Stimulated activated CD4-positive, alpha-beta T cell treated with anti-CD3 and anti-CD28 coated beads, Interleukin-2, amount 100 ng/mL, for 48 hours (primary cell): Measurements from ENCODE around the gene SYNJ2.
A peak's percentile ranks its signal among the peaks of the same experiment; 100 is the strongest.
"Not testable (repeated sequence)": the region's sequence is repeated elsewhere in the genome, so short reads cannot be mapped to it uniquely, and the experiment has no call there.

Source experiments
- DNase-seq, 2 donors: peaks; one replicate each; pipeline ENCODE4 v3.0.0-alpha.2; 2020

SYNJ2 gene, protein sequence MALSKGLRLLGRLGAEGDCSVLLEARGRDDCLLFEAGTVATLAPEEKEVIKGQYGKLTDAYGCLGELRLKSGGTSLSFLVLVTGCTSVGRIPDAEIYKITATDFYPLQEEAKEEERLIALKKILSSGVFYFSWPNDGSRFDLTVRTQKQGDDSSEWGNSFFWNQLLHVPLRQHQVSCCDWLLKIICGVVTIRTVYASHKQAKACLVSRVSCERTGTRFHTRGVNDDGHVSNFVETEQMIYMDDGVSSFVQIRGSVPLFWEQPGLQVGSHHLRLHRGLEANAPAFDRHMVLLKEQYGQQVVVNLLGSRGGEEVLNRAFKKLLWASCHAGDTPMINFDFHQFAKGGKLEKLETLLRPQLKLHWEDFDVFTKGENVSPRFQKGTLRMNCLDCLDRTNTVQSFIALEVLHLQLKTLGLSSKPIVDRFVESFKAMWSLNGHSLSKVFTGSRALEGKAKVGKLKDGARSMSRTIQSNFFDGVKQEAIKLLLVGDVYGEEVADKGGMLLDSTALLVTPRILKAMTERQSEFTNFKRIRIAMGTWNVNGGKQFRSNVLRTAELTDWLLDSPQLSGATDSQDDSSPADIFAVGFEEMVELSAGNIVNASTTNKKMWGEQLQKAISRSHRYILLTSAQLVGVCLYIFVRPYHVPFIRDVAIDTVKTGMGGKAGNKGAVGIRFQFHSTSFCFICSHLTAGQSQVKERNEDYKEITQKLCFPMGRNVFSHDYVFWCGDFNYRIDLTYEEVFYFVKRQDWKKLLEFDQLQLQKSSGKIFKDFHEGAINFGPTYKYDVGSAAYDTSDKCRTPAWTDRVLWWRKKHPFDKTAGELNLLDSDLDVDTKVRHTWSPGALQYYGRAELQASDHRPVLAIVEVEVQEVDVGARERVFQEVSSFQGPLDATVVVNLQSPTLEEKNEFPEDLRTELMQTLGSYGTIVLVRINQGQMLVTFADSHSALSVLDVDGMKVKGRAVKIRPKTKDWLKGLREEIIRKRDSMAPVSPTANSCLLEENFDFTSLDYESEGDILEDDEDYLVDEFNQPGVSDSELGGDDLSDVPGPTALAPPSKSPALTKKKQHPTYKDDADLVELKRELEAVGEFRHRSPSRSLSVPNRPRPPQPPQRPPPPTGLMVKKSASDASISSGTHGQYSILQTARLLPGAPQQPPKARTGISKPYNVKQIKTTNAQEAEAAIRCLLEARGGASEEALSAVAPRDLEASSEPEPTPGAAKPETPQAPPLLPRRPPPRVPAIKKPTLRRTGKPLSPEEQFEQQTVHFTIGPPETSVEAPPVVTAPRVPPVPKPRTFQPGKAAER (N-terminal part only)

DNA sequence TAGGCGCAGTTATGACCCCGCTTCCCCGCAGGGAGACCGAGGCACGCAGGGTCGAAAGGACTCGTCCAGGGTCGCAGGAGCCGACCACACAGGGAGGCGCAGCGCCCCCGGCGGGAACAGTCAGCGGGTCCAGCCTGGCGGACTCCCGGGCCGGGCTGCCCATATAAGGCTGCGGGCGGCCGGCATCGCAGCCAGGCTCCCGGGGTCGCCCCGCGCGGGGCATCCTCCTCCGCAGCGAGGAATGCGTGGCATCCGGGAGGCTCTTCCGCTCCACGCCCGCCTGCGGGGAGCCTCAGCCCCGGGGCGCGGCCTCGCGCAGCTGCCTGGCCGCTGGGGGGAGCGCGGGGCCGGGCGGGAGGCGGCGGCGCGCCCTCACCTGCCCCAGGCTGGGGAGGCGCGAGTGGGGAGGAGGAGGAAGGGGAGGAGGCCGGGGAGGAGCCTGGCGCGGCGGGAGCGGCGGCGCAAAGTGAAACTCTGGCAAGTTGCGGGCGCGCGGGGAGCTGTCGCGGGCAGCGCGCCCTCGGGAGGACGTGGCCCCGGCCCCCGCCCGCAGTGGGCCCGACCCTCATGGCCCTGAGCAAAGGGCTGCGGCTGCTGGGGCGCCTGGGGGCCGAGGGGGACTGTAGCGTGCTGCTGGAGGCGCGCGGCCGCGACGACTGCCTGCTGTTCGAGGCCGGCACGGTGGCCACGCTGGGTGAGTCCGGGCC lies at the start of gene SYNJ2:
SYNJ2 (plus strand) TSS at position 469 of the 707 bp plus-strand sequence; CDS start at position 568, 99 bp downstream.
- peak; percentile 72 to 75 for DNase-seq

DNA sequence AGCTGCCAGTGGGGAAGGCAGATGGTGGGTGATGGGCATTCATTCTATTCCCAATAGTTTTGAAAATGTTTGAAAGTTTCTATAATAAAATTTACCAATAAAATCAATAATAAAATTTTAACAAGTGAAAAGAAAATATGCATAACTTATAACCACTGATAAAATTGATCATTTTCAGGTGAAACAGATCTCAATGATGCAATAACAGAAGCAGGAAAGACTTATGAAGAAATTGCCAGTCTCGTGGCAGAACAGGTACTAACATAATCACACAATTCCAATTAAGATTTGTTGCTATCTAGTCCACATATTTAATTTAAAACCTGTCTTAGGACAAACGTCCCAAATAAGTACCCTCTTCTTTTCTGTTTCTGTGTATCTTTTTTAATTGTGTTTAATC lies 45.9 kb upstream of the SYNJ2 start:
- no peak for DNase-seq

DNA sequence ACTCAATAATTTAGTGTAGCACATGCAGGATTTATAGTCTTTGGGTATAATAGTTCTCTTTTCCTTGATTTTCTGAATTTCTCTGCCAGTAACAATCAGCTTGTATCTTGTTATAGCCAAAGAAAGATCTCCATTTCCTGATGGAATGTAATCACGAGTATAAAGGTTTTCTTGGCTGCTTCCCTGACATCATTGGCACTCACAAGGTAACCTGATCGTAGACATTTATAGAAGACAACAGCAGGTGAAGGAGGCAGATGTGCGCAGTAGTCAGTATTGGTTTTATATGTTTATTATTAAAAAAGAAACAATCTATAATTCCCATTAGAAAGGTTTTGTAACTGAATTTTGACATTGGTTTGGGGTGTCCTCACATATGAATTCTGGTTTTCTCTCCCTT lies 44.3 kb upstream of the SYNJ2 start:
- no peak for DNase-seq

DNA sequence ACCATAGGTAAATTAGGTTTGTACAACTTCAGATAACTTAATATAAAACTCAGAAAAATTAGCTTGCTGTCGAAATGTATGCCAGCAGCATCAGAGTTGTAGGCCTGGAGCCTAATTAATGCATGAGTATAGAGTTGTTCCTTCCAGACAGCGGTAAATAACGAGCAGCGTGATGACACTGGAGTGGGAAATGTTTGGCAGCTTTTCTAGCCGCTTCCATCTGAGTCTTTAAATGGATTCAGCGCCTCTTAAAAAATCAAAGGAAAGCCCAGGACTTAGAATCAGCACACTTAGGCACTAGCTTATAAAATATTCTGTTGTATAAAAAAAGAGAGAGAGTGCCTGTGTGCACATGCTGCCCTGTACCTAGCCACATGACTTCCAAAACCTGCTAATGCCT lies 43.7 kb upstream of the SYNJ2 start:
- no peak for DNase-seq

DNA sequence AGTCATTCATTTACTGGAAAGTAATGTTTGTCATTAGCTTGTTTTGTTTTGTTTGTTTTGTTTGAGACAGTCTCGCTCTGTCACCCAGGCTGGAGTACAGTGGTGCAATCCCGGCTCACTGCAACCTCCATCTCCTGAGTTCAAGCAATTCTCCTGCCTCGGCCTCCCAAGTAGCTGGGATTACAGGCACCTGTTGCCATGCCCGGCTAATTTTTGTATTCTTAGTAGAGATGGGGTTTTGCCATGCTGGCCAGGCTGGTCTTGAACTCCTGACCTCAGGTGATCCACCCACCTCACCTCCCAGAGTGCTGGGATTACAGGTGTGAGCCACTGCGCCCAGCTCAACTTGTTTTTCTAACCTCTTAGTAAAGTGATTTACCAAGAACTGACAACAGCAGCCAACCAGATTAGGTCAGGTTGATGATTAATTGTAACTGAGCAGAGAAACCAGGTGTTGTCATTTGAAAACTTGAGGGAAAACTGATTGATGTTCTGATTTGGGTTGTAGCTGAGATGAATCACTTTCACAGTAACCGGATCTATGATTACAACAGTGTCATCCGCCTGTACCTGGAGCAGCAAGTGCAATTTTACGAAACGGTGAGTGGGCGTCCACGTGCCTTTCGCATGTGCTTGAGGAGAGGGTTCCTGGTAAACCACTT lies 41.2 kb upstream of the SYNJ2 start:
- peak; percentile 59 for DNase-seq

DNA sequence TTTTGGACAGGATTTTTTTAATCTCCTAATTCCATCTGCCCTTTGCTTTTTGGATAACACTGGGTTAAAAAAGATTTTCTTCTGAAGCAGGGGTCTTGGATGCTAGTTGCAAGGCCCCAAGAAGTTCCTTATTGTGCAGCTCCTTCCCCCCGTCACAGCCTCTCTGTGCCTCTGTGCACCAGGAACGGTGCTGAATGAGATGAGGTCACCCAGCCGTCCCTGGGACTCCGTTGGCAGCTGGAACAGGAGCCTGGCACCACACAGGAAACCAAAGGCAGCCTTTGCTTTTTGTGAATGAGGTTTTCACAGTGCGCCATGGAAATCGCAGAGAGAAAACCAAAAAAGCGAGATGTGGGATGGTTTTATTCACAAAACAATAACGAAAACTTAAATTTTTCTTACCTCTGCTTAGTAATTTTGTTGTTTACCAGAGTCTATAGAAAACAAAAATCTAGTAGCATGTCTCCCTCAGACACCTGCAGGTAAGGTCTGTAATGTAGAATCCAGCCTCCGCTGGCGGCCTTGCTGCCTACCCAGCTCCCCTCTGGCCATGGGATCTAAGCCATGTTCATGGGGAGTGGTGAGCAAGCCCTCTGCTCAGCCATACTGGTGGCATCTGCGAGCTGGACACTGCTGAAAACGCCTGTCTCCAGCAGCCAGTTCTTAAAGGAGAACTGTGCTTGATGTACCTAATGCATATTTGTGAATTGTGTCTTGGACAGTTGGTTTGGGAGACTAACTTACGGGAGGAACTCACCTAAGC lies 40.4 kb upstream of the SYNJ2 start:
- DNase-seq, result no peak

DNA sequence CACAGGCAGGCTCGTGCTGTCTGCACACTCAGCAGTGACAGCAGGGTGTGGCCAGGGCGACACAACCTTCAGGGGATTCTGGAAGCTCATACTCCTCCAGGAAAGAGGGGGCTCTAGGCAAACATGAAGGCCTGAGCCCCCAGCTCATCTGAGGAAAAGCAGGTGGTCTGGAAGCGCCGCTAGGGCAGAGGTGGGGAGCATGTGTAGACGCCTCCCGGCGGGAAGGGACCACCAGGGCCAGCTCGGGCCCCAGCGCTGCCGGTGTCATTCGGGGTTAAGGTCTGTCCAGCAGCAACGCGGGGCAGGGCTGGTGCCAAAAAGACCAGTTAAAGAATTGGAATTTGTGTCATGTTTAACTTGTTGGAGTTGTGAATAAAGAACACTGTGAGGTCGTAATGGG lies 39.3 kb upstream of the SYNJ2 start:
- DNase-seq, result no peak

DNA sequence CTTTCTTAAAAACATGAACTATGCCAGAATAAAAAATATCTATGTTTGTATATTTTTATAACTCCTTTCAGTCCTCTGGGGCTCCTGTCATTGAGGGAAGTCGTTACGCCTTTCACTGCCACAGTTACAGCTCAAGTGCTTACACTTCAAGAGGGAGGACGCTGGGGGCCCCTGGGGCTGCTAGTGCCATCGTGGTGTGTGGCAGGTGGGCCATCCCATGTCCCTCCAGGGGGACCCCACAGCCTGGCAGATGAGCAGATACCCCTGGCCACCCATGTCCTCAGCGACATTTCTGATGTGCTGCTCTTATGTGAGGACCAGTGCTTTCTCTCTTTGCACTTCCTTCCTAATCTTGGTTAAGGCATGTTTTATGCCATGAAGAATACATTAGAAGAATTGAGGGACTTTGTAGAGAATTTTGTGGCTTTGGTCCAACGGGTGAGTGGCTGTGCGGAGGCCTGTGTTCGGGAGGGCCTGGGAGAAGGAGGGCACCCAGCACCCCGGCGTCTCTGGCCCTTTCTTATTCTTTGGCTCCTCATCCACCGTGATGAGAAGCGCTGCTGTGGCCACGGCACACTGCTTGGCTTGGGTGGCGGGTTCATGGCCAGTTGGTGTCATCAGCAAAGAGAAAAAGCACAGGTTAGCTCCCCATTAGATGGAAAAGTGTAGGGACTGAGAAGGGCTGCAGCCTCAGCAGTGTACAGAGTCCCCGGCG lies 38.3 kb upstream of the SYNJ2 start:
- no peak for DNase-seq

DNA sequence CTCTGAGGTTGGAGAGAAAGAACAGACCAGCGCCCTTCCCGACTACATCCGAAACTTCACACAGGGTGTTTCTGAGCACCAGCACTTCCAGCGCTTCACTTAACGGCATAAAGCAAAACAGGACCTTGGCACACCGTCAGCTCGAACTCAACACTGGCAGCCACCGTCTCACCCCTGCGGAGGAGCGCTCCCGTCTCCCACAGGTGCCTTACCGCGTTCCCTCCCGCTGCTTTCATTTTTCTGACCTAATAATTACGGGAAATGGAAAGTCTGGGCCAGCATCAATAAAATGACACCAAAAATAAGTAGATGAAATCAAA lies 37.7 kb upstream of the SYNJ2 start:
- DNase-seq, result no peak

DNA sequence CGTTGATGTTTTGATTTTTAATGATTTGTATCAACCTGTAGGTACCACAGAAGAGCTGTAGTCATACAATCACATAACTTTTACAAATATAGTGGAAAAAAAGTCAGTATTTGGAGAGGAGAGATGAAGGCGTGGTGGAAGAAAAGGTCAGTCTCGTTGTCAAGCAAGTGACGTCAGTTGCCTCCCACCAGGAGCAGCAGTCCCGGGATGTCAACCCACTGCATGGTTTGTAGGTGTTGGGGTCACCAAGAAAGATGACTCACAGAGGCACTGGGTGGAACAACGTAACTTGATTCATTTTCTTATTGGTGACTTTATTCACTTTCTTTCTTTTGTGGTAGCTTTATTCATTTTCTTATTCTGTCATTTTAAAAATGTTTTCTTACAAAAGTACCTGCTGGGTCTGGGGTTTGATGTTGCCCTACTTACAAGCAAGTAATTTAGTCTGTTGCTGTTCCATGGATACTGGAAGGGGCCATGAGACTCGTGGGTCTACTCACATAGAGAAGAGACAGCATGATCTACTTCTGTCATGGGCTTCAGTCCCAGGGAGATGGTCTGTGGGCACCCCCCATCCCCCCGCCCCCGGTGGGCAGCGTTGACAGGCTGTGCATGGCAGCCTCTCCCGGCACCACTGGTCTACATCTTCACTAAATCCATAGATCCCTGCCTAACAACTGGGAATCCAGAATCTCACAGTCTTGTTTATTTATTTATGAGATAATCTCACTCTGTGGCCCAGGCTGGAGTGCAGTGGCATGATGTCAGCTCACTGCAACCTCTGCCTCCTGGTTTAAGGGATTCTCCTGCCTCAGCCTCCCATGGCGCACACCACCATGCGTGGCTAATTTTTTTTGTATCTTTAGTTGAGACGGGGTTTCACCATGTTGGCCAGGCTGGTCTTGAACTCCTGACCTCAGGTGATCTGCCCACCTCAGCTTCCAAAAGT lies 36.4 kb upstream of the SYNJ2 start:
- DNase-seq, result peak; percentile 40 to 43

DNA sequence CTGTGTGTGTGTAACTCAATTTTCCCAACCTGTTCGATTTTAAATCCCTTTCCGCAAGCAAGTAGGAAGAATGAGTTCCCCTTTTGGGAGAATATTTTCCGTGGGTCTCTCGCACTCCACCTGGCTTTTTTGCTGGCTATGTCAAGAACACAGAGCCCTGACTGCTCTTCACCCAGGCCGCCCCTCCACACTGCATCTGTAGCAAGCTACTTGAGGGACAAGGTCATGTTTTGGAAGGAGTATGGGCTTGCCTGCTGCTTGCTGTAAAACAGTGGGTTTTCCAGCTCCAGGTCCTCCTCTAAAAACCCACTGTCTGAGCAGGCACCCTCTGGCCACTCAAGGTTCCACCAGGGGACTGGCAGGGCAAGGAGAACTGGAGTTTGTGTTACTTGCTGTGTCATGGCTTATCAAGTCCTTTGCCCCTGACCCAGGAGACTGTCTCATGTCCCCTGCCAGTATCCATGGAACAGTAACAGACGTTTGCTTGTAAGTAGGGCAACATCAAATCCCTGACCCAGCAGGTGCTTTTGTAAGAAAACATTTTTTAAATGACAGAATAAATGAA lies 35.5 kb upstream of the SYNJ2 start:
- no peak for DNase-seq

DNA sequence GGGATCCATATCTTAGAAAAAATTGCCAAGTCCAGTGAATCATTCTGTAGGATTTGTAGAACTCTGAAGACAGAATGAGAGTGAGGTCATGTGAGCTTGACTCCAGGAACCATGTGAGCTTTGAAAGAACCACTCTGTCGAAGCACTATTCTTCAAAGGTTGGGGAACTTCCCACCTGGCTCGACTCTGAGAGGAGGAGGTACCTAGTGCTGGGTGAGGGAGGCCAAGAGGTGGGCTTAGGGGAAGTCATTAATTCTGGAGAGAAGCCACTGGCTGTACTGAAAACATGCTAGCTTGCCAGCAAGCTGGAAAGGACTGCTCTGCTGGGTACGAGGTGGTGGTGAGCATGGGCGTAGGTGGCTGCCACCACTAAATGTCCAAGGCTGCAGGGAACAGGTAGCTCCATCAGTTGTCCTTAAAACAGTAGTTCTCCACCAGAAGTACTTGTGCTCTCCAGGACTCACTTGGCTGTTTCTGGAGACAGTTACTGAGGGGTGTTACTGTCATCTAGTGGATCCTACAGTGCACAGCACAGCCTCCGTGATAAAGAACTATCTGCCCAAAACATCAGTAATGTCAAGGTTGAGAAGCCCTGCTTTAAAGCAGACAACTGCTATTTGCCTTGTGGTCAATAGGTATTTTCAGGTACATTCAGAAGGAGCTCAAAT lies 34.7 kb upstream of the SYNJ2 start:
- DNase-seq, result no peak

DNA sequence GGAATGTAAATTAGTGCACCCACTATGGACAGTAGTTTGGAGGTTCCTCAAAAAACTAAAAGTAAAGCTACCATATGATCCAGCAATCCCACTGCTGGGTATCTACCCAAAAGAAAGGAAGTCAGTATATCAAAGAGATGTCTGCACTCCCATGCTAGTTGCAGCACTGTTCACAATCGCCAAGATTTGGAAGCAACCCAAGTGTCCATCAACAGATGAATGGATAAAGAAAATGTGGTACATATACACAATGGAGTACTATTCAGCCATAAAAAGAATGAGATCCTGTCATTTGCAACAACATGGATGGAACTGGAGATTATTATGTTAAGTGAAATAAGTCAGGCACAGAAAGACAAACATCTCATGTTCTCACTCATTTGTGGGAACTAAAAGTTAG lies 30.8 kb upstream of the SYNJ2 start:
- not testable (repeated sequence) for DNase-seq

DNA sequence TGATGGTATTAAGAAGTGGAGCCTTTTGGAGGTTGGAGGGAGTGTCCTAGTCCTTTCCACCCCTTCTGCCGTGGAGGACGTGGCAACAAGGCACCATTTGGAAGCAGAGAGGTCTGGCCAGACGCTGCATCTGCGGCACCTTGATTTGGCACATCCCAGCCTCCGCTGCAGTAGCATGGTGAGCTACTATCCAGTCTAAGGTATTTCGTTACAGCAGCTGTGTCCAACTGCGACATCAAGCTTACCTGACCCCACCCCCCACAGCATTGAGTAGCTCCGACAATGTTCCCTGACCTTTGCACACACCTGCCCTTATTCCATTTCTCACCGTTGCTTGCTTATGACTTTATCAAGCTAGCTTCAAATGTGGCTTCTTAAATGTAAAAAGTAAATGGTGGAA lies 29.8 kb upstream of the SYNJ2 start:
- no peak for DNase-seq

DNA sequence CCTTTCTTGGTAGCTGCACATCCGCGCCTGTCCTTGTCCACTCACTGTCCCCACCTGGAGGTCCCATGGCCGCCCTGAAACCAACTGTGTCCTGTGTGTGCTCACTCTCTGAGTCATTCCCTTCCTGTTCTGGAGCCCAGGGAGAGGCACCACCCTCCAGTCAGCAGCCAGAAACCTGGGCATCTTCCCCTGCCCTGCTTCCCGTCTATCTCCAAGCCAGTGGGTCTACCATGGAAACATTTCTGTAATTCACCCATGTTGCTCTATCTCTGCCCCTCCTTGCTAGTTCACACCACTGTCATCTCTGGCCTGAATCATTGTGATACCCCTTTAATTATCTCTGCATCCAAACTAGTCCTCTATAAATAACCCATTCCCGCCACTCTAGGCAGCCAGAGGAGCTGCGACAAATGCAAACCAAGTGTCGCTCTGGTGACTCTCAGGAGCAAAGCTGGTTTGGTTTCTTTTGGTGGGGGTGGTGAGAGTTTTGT lies 28.8 kb upstream of the SYNJ2 start:
- DNase-seq, result no peak

DNA sequence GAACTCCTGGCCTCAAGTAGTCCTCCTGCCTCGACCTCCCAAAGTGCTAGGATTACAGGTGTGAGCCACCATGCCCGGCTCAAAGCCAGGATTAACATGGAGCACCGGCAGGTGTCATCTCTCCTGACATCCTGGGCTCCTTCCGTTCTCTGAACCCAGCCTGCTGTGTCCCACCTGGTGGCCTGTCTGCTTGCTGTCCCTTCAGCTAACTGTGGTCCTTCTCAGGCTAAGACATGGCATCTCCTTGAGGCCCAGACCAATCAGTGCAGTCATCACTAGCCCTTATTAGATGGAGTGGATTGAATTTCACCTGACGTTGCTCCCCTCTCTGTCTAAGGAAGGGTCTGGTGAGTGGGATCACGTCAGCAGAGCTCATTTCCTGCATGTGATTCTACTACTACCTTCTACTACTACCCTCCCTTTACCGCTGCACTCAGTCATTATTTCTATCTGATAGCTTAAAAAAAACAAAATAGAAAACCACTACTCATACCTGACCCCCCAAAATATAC lies 28.0 kb upstream of the SYNJ2 start:
- no peak for DNase-seq

DNA sequence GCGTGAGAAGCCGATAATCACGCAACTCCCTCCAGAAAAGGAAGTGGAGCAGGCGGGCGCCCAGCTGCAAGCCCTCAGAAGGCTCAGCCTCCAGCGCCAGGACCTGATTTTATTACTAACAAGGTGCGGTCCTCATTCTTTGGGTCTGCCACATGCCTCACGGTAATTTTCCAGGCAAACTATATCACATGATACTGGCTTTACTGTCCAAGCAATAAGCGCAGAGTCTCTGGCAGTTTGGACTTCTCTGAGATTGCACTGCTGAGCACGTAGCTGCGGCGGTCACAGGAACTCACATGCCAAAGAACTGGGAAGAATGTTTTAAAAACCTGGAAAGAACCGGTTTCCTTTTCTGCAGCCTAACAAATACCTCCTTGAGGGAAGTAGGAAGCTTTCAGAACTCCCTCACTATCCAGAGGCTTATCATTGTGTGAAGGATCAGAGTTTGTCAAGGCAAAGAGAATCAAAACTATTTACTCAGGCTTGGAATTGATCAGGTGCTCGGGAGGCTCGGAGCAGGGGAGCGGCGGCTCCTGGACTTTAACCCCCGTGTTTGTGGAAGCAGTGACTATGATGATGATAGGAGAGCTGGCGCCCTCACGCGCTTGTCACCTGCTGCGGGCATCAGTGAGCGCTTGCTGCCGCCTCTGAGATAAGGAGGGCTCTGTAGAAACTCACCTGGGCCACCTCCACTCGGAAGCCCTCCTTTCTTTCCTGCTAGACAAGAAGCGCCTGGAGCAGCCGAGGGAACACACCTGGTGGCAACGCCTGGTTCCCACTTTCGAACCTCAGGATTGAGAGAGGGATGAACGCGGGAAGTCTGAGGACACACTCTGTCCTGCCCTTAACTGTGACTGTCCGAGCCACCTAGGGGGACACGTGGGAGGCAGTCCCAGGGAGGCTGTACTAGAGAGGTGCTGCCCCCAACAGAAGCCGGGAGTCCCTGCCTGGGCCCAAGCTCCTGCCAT lies 27.2 kb upstream of the SYNJ2 start:
- no peak for DNase-seq
